GM21529 (cell line): ENCODE data around the gene TCF12.

Source experiments
- ATAC-seq: cut with Tn5 transposase; IDR thresholded peaks from one replicate; pipeline ENCODE4 v1.9.1; 2021; ENCODE audit not compliant: unreplicated experiment

The TCF12 gene

GRCh38 chr15:57329582-57330367 lies 411.3 kb downstream of the TCF12 start:
- ATAC-seq, result no peak

- ATAC-seq, result no peak
These were observed 412.3 kb downstream of the TCF12 start for GRCh38 chr15:57330619-57331340.

- no peak for ATAC-seq
These were observed 413.9 kb downstream of the TCF12 start for GRCh38 chr15:57332326-57332725.

GRCh38 chr15:57333487-57333886 lies 415.0 kb downstream of the TCF12 start:
- ATAC-seq, result no peak

- ATAC-seq, result no peak
These were observed 415.8 kb downstream of the TCF12 start for GRCh38 chr15:57334257-57334656.

GRCh38 chr15:57335293-57335715 lies 416.9 kb downstream of the TCF12 start:
- no peak for ATAC-seq

GRCh38 chr15:57335719-57336118 lies 417.3 kb downstream of the TCF12 start:
- ATAC-seq, result no peak

GRCh38 chr15:57337868-57338411 lies 419.5 kb downstream of the TCF12 start:
- ATAC-seq, result no peak

- ATAC-seq, result no peak
These were observed 420.9 kb downstream of the TCF12 start for GRCh38 chr15:57339321-57339720.
